Activated T-cell treated with anti-CD3 and anti-CD28 coated beads for 24 hours (primary cell): ENCODE data around the gene MRPL46.
"Not testable (repeated sequence)": the region's sequence is repeated elsewhere in the genome, so short reads cannot be mapped to it uniquely, and the experiment has no call there.

ENCODE experiments used
- DNase-seq: peaks from one replicate; pipeline ENCODE4 v3.0.0-alpha.2; 2020; ENCODE audit warnings: low read depth

Gene MRPL46

DNA sequence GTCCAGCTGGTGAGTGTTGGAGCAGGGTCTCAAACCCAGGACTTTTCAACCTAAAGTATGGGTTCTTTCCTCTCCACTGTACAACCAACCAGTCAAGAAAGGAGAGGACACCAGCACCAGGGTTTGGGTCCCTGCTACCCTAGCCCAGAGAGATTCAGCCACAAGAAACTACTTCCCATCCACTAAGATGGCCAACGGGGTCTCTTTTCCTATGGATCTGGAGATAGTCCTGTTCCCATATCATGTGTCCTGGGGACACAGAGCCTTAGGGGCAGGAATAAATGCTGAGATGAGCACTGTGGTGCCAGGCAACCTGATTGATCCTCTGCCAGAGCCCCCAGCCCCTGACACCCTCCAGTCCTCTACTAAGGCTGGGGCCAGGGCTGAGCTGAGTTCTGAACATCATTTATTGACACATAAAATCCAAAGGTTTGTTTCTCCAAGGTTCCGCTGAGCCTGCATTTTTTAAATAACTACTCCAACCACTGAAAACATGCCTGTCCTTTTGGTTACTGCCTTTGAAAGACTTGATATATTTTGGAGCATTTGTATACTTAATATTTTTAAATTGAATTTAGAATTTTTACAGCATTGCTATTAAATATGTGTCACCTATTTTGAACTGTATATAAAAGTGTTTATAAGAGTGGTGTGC lies 26.0 kb downstream of the MRPL46 start:
- DNase-seq = no peak

DNA sequence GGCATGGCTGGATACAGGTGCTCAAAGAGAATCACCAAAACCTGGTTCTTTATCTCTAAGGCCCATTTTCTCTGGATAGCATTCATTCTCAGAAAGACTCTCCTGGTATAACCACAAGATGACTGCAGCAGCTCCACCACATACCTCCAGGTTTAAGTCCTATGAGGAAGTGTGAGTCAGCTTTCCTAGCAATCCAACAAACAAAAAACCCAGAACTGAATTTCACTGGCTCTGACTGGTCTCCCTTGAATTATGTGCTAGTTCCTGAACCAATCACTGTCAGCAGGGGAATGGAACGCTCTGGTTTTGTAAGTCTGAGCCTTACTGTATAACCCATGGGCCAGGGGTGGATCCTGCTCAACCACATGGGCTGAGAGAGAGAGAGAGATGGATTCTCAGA lies 27.2 kb downstream of the MRPL46 start:
- DNase-seq = no peak

DNA sequence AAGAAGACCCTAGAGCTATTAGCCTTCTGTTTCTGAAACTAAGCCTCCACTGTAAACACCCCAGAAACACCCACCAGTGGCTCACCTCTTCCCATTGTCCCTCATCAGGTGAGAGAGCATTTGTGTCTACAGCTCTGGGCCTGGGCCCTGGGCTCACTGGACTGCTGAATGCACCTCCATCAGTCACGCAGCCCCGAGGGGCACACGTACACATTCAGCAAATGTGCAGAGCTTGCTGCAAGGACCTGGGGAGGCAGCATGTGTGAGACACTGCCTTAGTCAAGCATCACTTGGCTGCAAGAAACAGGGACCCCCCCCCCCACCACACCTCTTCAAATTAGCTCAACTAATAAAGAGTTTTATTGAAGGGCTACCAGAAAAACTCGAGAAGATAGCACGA lies 29.0 kb downstream of the MRPL46 start:
- DNase-seq = no peak

DNA sequence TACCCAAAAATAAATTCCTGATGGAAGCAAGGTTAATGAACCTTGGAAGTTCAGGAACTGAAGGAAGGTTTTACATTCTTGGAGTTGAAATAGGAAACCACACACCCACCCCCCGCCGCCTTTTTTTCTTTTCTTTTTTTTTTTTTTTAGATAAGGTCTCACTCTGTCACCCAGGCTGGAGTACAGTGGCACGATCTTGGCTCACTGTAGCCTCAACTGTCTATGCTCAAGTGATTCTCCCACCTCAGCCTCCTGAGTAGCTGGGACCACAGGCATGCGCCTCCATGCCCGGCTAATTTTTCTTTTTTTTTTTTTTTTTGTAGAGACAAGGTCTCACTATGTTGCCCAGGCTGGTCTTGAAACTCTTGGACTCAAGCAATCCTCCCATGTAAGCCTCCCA lies 33.1 kb downstream of the MRPL46 start:
- DNase-seq = not testable (repeated sequence)

DNA sequence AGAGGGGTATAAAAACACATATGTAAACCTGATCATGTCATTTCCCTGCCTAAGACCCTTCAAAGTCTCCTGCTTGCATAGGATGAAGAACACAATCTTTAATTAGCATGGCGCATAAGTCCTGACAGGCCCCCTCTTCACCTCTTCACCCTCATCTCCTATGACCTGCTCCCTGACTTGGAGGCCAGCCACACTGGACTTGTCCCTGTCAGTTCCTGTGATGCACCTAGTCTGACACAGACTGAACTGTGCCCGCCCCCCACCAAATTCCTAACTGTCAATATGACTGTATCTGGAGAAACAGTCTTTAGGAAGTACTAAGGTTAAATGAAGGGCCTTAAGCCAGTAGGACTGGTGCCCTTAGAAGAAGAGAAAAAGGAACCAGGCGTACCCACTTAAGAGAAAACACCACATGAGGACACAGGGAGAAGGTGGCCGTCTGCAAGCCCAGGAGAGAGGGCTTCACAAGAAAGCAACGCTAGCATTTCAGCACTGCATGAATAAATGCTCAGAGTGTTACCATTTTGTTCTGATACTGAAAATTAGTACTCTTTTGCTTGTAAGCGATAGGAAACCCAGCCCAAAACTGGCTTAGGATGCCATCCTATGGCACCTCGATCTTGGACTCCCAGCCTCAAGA lies 34.0 kb downstream of the MRPL46 start:
- no peak for DNase-seq

DNA sequence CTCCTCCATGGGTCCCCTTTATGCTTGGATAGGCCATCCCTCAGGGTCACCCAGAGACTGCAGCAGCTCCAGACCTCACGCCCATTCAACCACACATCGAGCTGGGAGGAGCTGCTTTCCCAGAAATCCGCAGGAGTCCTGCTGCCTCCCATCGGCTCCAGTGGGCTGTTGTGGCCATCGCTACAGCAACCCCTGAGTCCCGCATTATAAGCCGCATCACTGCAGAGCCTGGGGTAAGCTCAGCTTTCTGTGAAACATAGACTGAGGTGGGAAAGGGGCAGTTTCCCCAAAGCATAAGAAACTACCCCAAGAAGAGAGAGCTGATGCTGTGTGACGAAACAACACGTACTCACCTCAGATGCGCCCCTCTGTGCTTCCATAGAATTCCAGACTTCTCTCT lies 35.7 kb downstream of the MRPL46 start:
- DNase-seq = no peak

DNA sequence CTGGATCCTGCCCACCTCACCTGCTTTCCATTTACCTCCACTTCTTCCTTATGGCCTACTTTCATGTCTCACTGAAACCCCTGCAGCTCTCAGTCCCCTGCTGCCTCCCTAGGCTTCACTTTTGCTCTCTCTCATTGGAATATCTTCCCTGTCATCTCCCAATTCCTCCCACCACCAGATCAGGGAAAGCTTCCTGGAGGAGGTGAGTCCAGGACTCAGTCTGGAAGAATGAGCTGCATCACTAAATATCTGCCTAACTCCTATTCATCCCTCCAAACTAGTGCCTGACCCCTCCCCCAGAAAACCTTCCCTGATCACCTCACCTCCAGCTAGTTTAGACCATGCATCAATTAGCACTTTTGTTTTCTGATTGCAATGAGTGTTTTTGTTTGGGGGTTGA lies 37.1 kb downstream of the MRPL46 start:
- no peak for DNase-seq

DNA sequence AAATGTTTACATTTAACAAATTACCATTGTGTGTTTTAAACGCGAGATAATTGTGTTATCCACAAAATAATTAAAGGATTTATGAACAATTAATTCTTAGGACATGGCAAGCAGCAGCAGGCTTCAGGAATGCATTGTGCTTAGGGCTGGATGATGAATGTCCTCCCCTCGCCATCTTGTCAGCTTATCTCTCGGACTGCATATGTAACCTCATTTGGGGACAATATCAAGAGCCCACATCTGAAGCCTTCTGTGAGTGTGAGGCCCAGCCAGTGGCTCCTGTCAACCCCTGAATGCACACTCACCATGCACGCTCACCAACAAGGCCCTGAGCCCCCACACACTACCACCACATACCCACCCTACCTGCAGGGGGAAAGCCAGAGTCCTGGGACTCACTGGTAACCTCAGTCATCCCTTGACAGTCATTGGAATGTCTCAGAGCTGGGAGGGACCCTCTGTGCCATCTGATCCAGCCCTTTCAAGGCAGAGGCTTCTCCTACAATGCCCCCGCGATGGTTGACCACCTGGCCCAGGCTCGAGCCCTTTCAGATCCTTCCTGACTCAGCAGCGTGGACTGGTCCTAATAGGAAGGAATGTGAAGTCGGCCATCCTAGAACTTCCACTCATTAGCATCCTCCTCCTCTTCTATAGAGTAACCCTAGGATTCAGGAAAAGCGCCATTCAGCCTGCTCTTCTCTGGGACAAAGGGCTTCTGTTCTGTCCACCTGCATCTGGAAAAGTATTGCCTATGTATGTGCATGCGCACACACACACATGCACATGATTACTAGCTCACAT lies 38.2 kb downstream of the MRPL46 start:
- no peak for DNase-seq

DNA sequence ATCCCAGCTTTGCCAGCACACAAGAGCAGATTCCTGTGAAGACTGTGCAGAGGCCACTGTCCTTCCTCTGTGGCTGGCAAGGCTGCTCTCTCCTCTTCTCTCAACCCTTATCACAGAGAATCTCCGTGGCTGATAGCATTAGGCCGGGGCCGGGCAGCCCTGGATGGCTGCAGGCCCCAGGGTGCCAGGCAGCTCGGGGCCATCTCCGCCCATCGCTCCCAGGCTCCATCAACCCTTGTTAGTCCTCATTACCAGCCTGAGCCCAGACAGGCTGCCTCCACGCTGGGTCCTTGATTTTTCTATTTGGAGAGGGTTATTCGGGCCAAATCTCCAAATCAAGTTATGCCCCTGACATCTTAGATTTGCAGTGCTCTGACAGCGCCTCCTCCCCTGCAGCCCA lies 39.1 kb downstream of the MRPL46 start:
- no peak for DNase-seq

DNA sequence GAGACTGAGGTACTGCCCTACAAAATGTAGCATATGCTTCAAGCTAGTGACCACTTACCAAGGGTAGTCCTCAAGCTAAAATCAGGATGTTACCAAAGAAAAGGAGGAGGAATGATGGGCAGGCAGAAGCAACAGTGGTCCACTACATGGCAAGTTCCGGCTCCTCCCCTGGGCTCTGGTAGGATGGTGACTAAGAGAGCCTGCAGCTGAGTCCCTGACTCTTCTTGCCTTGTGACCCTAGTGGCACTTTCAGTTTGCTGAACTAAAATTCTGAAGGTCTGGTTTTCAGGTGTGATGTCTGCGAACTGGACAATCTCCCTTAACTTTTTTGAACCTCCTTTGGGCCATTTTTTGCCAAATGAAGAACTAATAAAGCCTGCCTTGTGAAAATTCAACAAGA lies 40.9 kb downstream of the MRPL46 start:
- no peak for DNase-seq

DNA sequence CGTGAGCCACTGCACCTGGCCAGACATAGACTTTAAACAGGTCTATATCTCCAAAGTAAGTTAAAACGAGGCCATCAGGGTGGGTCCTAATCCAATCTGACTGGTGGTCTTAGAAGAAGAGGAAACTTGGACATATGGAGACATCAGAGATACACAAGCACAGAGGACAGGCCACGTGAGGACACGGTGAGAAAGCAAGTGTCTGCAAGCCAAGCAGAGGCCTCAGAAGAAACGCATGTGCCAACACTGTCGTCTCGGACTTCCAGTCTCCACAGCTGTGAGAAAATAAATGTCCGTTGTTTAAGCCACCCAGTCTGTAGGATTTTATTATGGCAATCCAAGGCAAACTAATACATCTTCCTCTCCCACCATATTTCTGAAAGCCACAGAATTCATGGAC lies 43.9 kb downstream of the MRPL46 start:
- no peak for DNase-seq

DNA sequence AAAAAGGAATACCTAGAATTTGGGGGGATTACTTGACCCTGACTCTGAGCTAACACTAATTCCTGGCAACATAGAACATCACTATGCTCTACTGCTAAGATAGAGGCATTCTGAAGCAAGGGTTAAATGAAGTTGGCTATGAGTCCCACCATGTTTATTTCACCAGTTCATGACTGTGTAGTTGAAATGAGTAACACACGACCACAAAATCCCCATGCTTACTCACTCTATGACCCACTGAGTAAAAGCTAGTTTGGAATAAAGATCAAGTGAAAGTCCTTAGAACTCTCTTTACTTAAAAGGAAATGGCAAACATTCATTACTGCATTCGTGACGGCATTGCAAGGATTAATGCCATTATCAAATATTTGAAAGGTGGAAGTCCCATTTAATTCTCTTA lies 47.4 kb downstream of the MRPL46 start:
- no peak for DNase-seq
